Fibroblast of skin of right biceps (primary cell): ENCODE measurements around the gene RNF34.

Experiments used
- DNase-seq: peaks from one replicate; pipeline ENCODE4 v3.0.0-alpha.2; 2013

Gene RNF34

GRCh38 chr12:121467638-121468498, 68.0 kb downstream of the RNF34 start:
- peak; percentile 17 for DNase-seq

DNA sequence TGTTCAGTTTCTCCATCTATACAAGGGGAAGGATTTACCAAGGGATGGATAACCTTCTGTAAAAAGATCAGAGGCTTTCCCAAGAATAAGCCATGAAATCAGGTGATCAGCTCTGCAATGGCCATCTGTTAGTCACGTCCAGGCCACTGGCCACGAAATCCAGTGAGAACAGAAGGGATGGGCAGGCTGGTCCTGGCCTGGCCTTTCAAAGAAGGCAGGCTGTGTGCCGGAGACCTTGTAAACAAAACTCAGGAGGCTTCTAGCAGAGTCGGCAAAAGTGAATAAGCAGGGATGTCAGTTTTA, 68.5 kb downstream of the RNF34 start:
- no peak for DNase-seq

GRCh38 chr12:121470751-121471150, 70.8 kb downstream of the RNF34 start:
- DNase-seq: no peak

GRCh38 chr12:121472150-121472905, 72.4 kb downstream of the RNF34 start:
- DNase-seq: no peak
